ENCODE measurements around the gene FAM171A1. TPM values are rescaled to one million over a fixed set of nuclear protein-coding genes. Genes with fewer than 3 reads are reported as not detected.

The FAM171A1 gene
- total RNA-seq, 1 donor: 25.0 TPM

- DNase-seq (ENCODE audit: insufficient read length, low spot score, missing footprints): no peak
- TF ChIP-seq CTCF (IDR thresholded peaks at IDR 0.05; ENCODE audit: extremely low read depth, low read depth, low read length): no peak
- Histone ChIP-seq H3K27me3 (ENCODE audit: insufficient read depth, low read length) (no peaks in the 10 kb centered on the region), H2AFZ (ENCODE audit: low read length) (no peak overlapping the region), H3K4me2 (ENCODE audit: insufficient read depth, low read length) (no peak overlapping the region), H4K20me1 (ENCODE audit: insufficient read depth, low read length) (peaks cover 10% of the 10 kb centered on the region), H3K27ac (ENCODE audit: low read depth, low read length) (no peak overlapping the region), H3K4me1 (ENCODE audit: insufficient read depth, low read length) (peaks cover 12% of the 10 kb centered on the region), H3K9me3 (ENCODE audit: low read depth, low read length) (no peaks in the 10 kb centered on the region), H3K4me3 (ENCODE audit: insufficient read depth, low read length) (no peak overlapping the region), H3K36me3 (ENCODE audit: insufficient read depth, low read length) (no peaks in the 10 kb centered on the region), H3K79me2 (ENCODE audit: insufficient read depth, low read length) (peaks cover 69% of the 10 kb centered on the region)
Measured at GRCh38 chr10:15331461-15331860, 39.6 kb downstream of the FAM171A1 start.

GRCh38 chr10:15329437-15329836, 41.7 kb downstream of the FAM171A1 start:
- Histone ChIP-seq H2AFZ (ENCODE audit: low read length) (no peak overlapping the region), H3K4me3 (ENCODE audit: insufficient read depth, low read length) (no peak overlapping the region), H3K27me3 (ENCODE audit: insufficient read depth, low read length) (no peaks in the 10 kb centered on the region), H3K9me3 (ENCODE audit: low read depth, low read length) (no peaks in the 10 kb centered on the region), H3K79me2 (ENCODE audit: insufficient read depth, low read length) (peaks cover 61% of the 10 kb centered on the region), H4K20me1 (ENCODE audit: insufficient read depth, low read length) (peaks cover 5% of the 10 kb centered on the region), H3K4me2 (ENCODE audit: insufficient read depth, low read length) (no peak overlapping the region), H3K27ac (ENCODE audit: low read depth, low read length) (no peak overlapping the region), H3K4me1 (ENCODE audit: insufficient read depth, low read length) (peaks cover 17% of the 10 kb centered on the region), H3K36me3 (ENCODE audit: insufficient read depth, low read length) (no peaks in the 10 kb centered on the region)
- DNase-seq (ENCODE audit: insufficient read length, low spot score, missing footprints): no peak
- TF ChIP-seq CTCF (IDR thresholded peaks at IDR 0.05; ENCODE audit: extremely low read depth, low read depth, low read length): no peak

GRCh38 chr10:15325944-15326284, 45.2 kb downstream of the FAM171A1 start:
- Histone ChIP-seq H3K27ac (ENCODE audit: low read depth, low read length) (peak overlapping the region; percentile 47), H3K4me1 (ENCODE audit: insufficient read depth, low read length) (peaks cover 35% of the 10 kb centered on the region), H3K79me2 (ENCODE audit: insufficient read depth, low read length) (peaks cover 49% of the 10 kb centered on the region), H2AFZ (ENCODE audit: low read length) (no peak overlapping the region), H4K20me1 (ENCODE audit: insufficient read depth, low read length) (peaks cover 17% of the 10 kb centered on the region), H3K27me3 (ENCODE audit: insufficient read depth, low read length) (no peaks in the 10 kb centered on the region), H3K4me2 (ENCODE audit: insufficient read depth, low read length) (peak overlapping the region; percentile 49), H3K36me3 (ENCODE audit: insufficient read depth, low read length) (no peaks in the 10 kb centered on the region), H3K4me3 (ENCODE audit: insufficient read depth, low read length) (no peak overlapping the region), H3K9me3 (ENCODE audit: low read depth, low read length) (no peaks in the 10 kb centered on the region)
- TF ChIP-seq CTCF (IDR thresholded peaks at IDR 0.05; ENCODE audit: extremely low read depth, low read depth, low read length): no peak
- DNase-seq (ENCODE audit: insufficient read length, low spot score, missing footprints): no peak

- Histone ChIP-seq H3K4me3 (ENCODE audit: insufficient read depth, low read length) (no peak overlapping the region), H2AFZ (ENCODE audit: low read length) (no peak overlapping the region), H3K27me3 (ENCODE audit: insufficient read depth, low read length) (no peaks in the 10 kb centered on the region), H3K9me3 (ENCODE audit: low read depth, low read length) (no peaks in the 10 kb centered on the region), H3K4me2 (ENCODE audit: insufficient read depth, low read length) (peak overlapping the region; percentile 49), H4K20me1 (ENCODE audit: insufficient read depth, low read length) (peaks cover 17% of the 10 kb centered on the region), H3K79me2 (ENCODE audit: insufficient read depth, low read length) (peaks cover 49% of the 10 kb centered on the region), H3K36me3 (ENCODE audit: insufficient read depth, low read length) (no peaks in the 10 kb centered on the region), H3K4me1 (ENCODE audit: insufficient read depth, low read length) (peaks cover 38% of the 10 kb centered on the region), H3K27ac (ENCODE audit: low read depth, low read length) (peak overlapping the region; percentile 47)
- TF ChIP-seq CTCF (IDR thresholded peaks at IDR 0.05; ENCODE audit: extremely low read depth, low read depth, low read length): no peak
- no peak for DNase-seq (ENCODE audit: insufficient read length, low spot score, missing footprints)
Measured at GRCh38 chr10:15325243-15325943, 45.7 kb downstream of the FAM171A1 start.

Data from osteoblast (primary cell).